ENCODE data around the gene NPDC1. TPM values are rescaled to one million over a fixed set of nuclear protein-coding genes. Genes with fewer than 3 reads are reported as not detected.

The NPDC1 gene
- total RNA-seq, 4 donors from 2014 or later: 11.3 to 22.3 (median 19.0) TPM

DNA sequence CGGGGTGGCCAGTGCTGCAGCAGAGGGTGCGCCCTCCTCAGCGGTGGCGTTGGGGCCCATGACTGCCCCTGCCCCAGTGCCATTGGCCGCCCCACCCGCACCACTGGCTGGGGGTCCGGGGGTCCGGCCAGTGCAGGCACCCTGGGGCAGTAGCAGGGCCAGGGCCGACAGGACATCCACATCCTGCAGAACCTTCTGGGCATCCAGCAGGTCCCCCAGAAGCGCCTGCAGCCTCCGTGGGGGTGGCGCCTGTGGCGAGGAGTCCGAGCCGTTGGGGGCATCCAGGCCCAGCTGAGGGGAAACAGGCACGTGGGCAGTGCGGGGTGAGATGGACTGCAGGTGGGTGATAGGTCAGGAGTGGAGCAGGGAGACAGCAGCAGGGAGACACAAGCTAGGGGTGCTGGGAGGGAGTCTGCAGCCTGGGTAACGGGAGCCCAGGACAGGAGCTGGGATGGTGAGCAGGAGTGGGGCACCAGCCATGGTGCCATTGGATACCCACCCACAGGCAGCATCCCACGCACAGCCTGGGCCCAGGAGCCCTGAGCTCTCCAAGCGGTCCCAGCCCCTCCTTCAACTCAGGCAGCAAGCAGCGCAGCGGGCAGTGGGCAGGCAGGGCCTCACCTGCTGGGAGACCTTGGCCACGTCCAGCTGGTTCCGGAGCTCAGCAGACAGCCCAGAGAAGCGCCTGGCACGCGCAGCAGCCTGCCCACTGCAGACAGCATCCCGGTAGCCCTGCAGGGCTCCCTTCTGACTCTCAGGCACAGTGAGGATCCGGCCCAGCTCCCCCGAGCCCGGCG is 25.0 kb downstream of the NPDC1 start:
- TF ChIP-seq POLR2A (IDR thresholded peaks at IDR 0.05): no peak
- TF ChIP-seq, protein P1, sequence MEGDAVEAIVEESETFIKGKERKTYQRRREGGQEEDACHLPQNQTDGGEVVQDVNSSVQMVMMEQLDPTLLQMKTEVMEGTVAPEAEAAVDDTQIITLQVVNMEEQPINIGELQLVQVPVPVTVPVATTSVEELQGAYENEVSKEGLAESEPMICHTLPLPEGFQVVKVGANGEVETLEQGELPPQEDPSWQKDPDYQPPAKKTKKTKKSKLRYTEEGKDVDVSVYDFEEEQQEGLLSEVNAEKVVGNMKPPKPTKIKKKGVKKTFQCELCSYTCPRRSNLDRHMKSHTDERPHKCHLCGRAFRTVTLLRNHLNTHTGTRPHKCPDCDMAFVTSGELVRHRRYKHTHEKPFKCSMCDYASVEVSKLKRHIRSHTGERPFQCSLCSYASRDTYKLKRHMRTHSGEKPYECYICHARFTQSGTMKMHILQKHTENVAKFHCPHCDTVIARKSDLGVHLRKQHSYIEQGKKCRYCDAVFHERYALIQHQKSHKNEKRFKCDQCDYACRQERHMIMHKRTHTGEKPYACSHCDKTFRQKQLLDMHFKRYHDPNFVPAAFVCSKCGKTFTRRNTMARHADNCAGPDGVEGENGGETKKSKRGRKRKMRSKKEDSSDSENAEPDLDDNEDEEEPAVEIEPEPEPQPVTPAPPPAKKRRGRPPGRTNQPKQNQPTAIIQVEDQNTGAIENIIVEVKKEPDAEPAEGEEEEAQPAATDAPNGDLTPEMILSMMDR (IDR thresholded peaks at IDR 0.05 in 4 of 5, conservative IDR thresholded peaks at IDR 0.05 in 1 of 5): no peak
- Histone ChIP-seq H3K36me3 (peaks cover 0 to 22% of the 10 kb centered on the region in 2 donors), H3K27me3 (no peaks in the 10 kb centered on the region)

DNA sequence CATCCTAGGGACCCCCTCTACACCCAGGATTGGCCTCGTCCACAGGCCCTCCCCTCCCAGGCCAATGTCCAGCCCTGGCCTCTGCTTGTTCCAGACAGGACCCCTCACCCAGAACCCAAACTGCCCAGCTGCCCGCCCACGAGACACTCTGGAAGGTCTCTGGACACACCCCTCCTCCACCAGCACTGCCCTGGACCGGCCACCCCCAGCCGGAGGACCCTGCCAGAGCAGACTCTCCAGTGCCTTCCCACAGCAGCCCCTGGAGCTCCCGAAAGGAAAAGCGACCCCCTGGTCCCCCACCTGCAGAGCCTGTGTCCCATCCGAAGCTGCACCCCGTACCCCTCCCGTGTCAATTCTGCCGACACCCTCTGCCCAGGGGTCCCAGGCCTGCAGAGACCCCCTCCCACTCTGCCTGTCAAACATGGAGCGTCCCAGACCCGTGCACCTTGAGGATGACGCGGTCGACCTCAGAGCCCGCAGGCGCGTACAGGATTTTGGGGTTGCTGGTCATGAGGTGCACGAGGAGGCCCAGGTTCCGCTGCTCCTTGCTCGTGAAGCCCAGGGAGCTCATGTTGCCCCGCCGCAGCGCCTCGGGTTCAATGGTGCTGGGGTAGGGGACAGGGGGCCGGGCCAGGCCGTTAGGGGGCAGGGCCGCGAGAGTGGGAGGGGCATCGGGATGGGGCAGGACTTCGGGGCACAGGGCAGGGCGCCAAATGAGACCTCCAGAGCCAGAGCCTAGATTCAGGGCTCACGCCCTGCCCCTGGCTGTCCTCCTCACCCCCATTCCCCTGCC is 25.9 kb downstream of the NPDC1 start:
- TF ChIP-seq, protein P1 (IDR thresholded peaks at IDR 0.05 in 4 of 5, conservative IDR thresholded peaks at IDR 0.05 in 1 of 5): no peak
- no peak for TF ChIP-seq POLR2A (IDR thresholded peaks at IDR 0.05)
- no peak overlapping the region for H3K4me3 ChIP-seq
- DNase-seq (no peak), ATAC-seq (no peak)
- no peaks in the 10 kb centered on the region for H3K27me3 ChIP-seq
- no peak overlapping the region for H3K27ac ChIP-seq
- intact Hi-C loops (cut with DNase I; ENCODE audit: low total_unique reads) (no loop called here), in situ Hi-C loops (cut with MboI; ENCODE audit: low sequenced_read_pairs in 4 of 4) (no loop called here)
- H3K4me1 ChIP-seq: no peaks in the 10 kb centered on the region
- peaks cover 0 to 31% of the 10 kb centered on the region in 2 donors for H3K36me3 ChIP-seq
- no peaks in the 10 kb centered on the region for H3K9me3 ChIP-seq

More for the DNA sequence above, 25.0 kb downstream of the NPDC1 start:
- intact Hi-C loops (cut with DNase I; ENCODE audit: low total_unique reads) (no loop called here), in situ Hi-C loops (cut with MboI; ENCODE audit: low sequenced_read_pairs in 4 of 4) (no loop called here)
- H3K9me3 ChIP-seq: no peaks in the 10 kb centered on the region
- no peak overlapping the region for H3K4me3 ChIP-seq
- H3K4me1 ChIP-seq: no peaks in the 10 kb centered on the region
- DNase-seq: no peak
- no peak for ATAC-seq
- no peak overlapping the region for H3K27ac ChIP-seq

DNA sequence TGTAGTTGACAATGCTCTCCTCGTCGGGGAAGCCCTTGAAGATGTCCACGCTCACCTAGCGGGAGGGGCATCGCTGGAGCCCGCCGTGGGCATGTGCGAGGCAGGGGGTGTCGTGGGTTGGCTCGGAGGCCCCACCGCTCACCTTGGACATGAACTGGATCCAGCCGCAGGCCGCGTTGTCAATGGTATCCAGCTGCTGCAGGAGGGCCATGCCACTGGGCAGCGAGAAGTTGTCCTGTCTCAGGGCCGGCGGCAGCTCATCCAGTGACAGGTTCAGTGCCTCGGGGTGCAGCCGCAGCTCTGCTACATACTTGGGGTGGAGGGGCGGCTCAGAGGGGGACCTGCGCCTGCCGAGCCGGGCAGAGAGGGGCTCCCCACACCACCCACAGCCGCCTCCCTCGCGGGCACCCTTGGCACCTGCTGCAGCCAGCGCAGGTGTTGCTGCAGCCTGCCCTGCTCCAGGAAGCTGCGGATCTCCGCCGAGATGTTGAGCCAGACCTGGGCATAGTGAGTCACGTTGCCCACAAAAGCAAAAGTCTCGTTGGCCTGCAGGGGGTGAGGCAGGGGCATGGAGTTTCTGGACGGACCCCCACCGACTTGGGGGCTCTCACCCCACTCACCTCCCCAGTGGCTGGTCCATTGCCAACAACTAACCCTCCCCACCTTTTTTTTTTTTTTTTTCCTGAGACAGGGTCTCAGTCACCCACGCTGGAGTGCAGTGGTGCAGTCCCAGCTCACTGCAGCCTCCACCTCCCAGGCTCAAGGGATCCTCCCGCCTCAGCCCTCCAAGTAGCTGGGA is 27.0 kb downstream of the NPDC1 start:
- TF ChIP-seq, protein P1 (IDR thresholded peaks at IDR 0.05 in 4 of 5, conservative IDR thresholded peaks at IDR 0.05 in 1 of 5): no peak
- TF ChIP-seq POLR2A (IDR thresholded peaks at IDR 0.05): no peak
- peaks cover 0 to 40% of the 10 kb centered on the region in 2 donors for H3K36me3 ChIP-seq
- intact Hi-C loops (cut with DNase I; ENCODE audit: low total_unique reads): no loop called here

DNA sequence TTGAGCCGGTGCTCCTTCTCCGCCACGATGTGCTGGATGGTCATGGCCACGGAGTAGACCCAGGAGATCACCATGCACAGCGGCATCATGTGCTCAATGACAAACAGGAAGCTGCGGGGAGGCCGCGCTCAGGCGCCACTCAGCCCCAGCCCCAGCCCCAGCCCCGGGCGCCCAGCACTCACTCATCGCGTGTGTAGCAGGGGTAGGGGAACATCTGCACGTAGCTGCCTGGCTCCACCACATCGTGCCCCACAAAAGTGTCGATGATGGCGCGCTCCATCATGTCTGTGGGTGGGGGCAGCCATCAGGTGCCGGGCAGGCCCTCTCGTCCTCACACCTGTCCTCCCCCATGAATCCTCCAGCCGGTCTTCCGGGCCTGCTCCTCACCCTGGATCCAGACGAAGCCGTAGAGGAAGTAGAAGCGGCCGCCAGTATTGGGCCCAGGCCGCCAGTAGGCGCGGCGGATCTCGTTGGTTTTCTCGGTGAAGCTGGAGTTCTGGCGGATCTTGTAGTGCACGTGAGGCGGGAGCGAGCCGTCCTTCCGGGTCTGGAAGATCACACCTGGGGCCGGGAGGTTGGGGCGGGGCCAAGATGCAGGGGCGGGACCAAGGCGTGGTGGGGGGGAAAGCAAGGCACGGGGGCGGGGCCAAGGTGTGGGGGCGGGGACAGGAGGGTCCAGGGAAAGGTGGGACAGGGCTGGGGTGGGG is 28.0 kb downstream of the NPDC1 start:
- TF ChIP-seq, protein P1 (IDR thresholded peaks at IDR 0.05 in 4 of 5, conservative IDR thresholded peaks at IDR 0.05 in 1 of 5): no peak
- TF ChIP-seq POLR2A (IDR thresholded peaks at IDR 0.05): no peak
- DNase-seq (no peak), ATAC-seq (no peak)
- no peaks in the 10 kb centered on the region for H3K27me3 ChIP-seq
- no peaks in the 10 kb centered on the region for H3K4me1 ChIP-seq
- in situ Hi-C loops (cut with MboI; ENCODE audit: low sequenced_read_pairs in 4 of 4) (no loop called here), intact Hi-C loops (cut with DNase I; ENCODE audit: low total_unique reads) (no loop called here)
- no peak overlapping the region for H3K27ac ChIP-seq
- peaks cover 0 to 47% of the 10 kb centered on the region in 2 donors for H3K36me3 ChIP-seq
- no peak overlapping the region for H3K4me3 ChIP-seq
- H3K9me3 ChIP-seq: no peaks in the 10 kb centered on the region

More for the DNA sequence above, 27.0 kb downstream of the NPDC1 start:
- in situ Hi-C loops (cut with MboI; ENCODE audit: low sequenced_read_pairs in 4 of 4): no loop called here
- no peak overlapping the region for H3K27ac ChIP-seq
- H3K9me3 ChIP-seq: no peaks in the 10 kb centered on the region
- no peak for DNase-seq
- no peaks in the 10 kb centered on the region for H3K4me1 ChIP-seq
- no peak for ATAC-seq
- no peak overlapping the region for H3K4me3 ChIP-seq
- no peaks in the 10 kb centered on the region for H3K27me3 ChIP-seq
